Hepatocyte (in vitro differentiated cells): ENCODE measurements around the gene ANAPC2. TPM values are rescaled to one million over a fixed set of nuclear protein-coding genes. Genes with fewer than 3 reads are reported as not detected.
A peak's percentile ranks its signal among the peaks of the same experiment; 100 is the strongest.

Source experiments
- DNase-seq: peaks from one replicate; pipeline ENCODE4 v3.0.0-alpha.2; 2016; ENCODE audit warnings: low spot score
- H2AFZ ChIP-seq: fragments of 200-600 bp; sonication (generic); 2 replicates; pipeline ENCODE4 v1.6.0; 2016; ENCODE audit warnings: antibody characterized with exemption, mild to moderate bottlenecking
- H3K27ac ChIP-seq: fragments of 200-600 bp; sonication (generic); 2 replicates; pipeline ENCODE4 v1.5.1; 2016; ENCODE audit warnings: mild to moderate bottlenecking
- H3K27me3 ChIP-seq: fragments of 200-600 bp; sonication (generic); 2 replicates; pipeline ENCODE4 v1.6.1; 2016
- H3K36me3 ChIP-seq: fragments of 200-600 bp; sonication (generic); replicated peaks from 2 replicates; pipeline ENCODE4 v1.5.1; 2016; ENCODE audit warnings: low read depth; ENCODE audit not compliant: insufficient read depth
- H3K4me1 ChIP-seq: fragments of 200-600 bp; sonication (generic); 2 replicates; pipeline ENCODE4 v1.5.1; 2016; ENCODE audit warnings: mild to moderate bottlenecking, moderate library complexity; ENCODE audit not compliant: insufficient read depth
- H3K4me2 ChIP-seq: fragments of 200-600 bp; sonication (generic); 2 replicates; pipeline ENCODE4 v1.6.0; 2016
- H3K4me3 ChIP-seq: fragments of 200-600 bp; sonication (generic); 2 replicates; pipeline ENCODE4 v1.5.1; 2016; ENCODE audit warnings: mild to moderate bottlenecking
- H3K79me2 ChIP-seq: fragments of 200-600 bp; sonication (generic); 2 replicates; pipeline ENCODE4 v1.6.0; 2017; ENCODE audit warnings: mild to moderate bottlenecking
- H3K9me2 ChIP-seq: fragments of 200-600 bp; sonication (generic); replicated peaks from 2 replicates; pipeline ENCODE4 v1.6.0; 2017; ENCODE audit warnings: mild to moderate bottlenecking; ENCODE audit not compliant: insufficient read depth
- H3K9me3 ChIP-seq: fragments of 200-600 bp; sonication (generic); 2 replicates; pipeline ENCODE4 v1.5.1; 2016; ENCODE audit warnings: low read depth, mild to moderate bottlenecking
- H4K20me1 ChIP-seq: fragments of 200-600 bp; sonication (generic); 2 replicates; pipeline ENCODE4 v1.6.0; 2016; ENCODE audit warnings: mild to moderate bottlenecking; ENCODE audit not compliant: insufficient read depth, poor library complexity, severe bottlenecking
- EZH2 ChIP-seq: fragments of 200-600 bp; sonication (generic); IDR thresholded peaks from 2 replicates; pipeline ENCODE4 v1.6.1; 2016; ENCODE audit warnings: antibody characterized with exemption, mild to moderate bottlenecking, borderline replicate concordance
- EZH2phosphoT487 ChIP-seq: fragments of 200-600 bp; sonication (generic); IDR thresholded peaks from one replicate; pipeline ENCODE4 v1.6.1; 2018; ENCODE audit warnings: antibody characterized with exemption, mild to moderate bottlenecking, low read depth, moderate library complexity; ENCODE audit not compliant: unreplicated experiment, severe bottlenecking
- WGBS: methylation state at CpG from one replicate; pipeline ENCODE4 v1.1.6; 2016; ENCODE audit warnings: low lambda C conversion rate; ENCODE audit errors: missing lambda C conversion rate; 5-methylcytosine and 5-hydroxymethylcytosine counted together
- polyA plus RNA-seq: library from polyadenylated mRNA; unstranded; fragments of >200 nt; fragmentation: Nextera tagmentation; extraction: Ambion mirVana; gene quantifications from 2 replicates; pipeline ENCODE4 v1.2.1, GENCODE V29; 2016
- total RNA-seq: library from RNA; depleted of rRNA; stranded (reverse); fragments of >200 nt; gene quantifications from 2 replicates; pipeline ENCODE4 v1.2.3, GENCODE V29; 2014
- TF ChIP-seq, protein P1 (sequence below): fragments of 200-600 bp; sonication (generic); IDR thresholded peaks from 2 replicates; pipeline ENCODE4 v1.5.1; 2016; ENCODE audit warnings: antibody characterized with exemption, mild to moderate bottlenecking; ENCODE audit not compliant: poor library complexity

Gene ANAPC2
- total and polyA plus RNA-seq, 2 experiments from 2014 or later: 12.2 to 21.3 TPM

DNA sequence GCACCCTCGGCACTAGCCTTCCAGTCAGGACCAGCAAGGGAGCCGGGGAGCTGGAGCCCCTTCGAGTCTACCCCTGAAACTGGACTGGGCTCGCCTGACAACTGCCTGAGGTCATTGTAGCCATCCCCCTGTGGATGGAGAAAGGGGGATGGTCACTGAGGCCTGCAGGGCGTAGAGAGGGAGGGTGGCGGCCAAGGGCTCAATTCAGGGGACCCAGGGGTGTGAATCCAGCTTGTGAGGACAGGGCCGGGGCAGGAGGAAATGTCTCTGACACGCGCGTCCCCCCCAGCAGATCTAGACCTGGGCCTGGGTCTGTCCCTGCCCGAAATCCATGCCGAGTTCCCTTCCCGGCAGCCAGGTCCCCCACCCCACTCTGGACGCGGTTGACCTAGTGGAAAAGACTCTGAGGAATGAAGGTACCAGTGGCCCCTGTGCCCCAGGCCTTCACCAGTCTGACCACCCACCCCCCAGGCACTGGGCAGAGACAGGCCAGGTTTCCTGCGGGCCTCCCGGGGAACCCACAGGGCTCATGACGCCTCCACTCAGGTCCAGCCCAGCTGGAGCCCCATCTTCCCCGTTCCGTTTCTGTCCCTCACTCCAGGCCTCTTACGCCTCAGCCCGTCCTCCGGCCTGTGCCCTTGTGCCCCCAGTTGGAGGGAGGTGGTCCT, 43.1 kb upstream of the ANAPC2 start:
- peaks cover 47% of the 10 kb centered on the region for H3K4me1 ChIP-seq
- WGBS: 94% methylated on average over 22 of the region's 23 CpGs
- peak overlapping the region; percentile 87 for H3K27ac ChIP-seq

DNA sequence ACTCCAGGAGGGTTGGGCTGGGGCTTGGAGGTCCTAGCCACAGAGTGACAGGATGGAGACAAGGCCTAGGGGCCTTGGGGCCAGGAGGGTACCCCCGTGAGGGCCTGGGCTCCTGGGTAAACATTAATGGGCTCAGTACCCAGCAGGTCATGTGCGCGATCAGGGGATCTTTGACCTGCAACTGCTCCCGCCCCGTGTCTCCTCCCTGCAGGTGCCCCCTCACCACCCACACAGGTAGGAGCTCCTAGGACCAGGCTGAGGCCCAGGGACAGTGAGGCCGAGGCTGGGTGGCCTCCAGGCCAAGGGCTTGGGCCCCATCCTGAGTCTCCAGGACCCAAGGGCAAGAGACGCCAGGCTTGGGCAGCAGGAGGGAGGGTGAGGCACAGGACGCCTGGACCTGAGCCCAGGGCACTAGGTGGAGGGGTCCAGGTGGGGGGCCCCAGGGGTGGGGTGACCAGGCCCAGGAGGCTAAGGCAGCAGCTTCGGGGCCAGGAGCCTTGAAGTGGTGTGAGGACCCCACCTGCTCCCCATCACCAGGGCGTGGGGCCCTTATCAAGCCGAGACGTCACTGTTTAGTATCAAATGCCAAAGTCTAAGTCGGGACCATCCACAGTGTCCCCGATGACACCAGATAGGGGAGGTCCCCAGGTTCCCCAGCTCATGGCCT, 42.5 kb upstream of the ANAPC2 start, which contains the start of gene SLC34A3:
SLC34A3 (plus strand) TSS at position 197 of the 667 bp plus-strand sequence. CDS start 802 bp downstream, outside the sequence.
- H3K4me2 ChIP-seq: peak within 1 kb of the TSS; percentile 50
- 82% methylated on average over 11 of the region's 14 CpGs for WGBS
- no peaks in the 10 kb centered on the region for H3K36me3 ChIP-seq

More for the DNA sequence above, 43.1 kb upstream of the ANAPC2 start:
- Histone ChIP-seq H3K4me3 (no peak overlapping the region), H2AFZ (no peak overlapping the region), H3K79me2 (no peaks in the 10 kb centered on the region), H3K9me3 (no peaks in the 10 kb centered on the region), H3K36me3 (no peaks in the 10 kb centered on the region), H3K9me2 (no peaks in the 10 kb centered on the region), H4K20me1 (no peaks in the 10 kb centered on the region), H3K4me2 (no peak overlapping the region), H3K27me3 (no peaks in the 10 kb centered on the region)
- DNase-seq: no peak
- TF ChIP-seq, protein P1, sequence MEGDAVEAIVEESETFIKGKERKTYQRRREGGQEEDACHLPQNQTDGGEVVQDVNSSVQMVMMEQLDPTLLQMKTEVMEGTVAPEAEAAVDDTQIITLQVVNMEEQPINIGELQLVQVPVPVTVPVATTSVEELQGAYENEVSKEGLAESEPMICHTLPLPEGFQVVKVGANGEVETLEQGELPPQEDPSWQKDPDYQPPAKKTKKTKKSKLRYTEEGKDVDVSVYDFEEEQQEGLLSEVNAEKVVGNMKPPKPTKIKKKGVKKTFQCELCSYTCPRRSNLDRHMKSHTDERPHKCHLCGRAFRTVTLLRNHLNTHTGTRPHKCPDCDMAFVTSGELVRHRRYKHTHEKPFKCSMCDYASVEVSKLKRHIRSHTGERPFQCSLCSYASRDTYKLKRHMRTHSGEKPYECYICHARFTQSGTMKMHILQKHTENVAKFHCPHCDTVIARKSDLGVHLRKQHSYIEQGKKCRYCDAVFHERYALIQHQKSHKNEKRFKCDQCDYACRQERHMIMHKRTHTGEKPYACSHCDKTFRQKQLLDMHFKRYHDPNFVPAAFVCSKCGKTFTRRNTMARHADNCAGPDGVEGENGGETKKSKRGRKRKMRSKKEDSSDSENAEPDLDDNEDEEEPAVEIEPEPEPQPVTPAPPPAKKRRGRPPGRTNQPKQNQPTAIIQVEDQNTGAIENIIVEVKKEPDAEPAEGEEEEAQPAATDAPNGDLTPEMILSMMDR: no peak
- TF ChIP-seq EZH2phosphoT487: no peak
- no peak for TF ChIP-seq EZH2

DNA sequence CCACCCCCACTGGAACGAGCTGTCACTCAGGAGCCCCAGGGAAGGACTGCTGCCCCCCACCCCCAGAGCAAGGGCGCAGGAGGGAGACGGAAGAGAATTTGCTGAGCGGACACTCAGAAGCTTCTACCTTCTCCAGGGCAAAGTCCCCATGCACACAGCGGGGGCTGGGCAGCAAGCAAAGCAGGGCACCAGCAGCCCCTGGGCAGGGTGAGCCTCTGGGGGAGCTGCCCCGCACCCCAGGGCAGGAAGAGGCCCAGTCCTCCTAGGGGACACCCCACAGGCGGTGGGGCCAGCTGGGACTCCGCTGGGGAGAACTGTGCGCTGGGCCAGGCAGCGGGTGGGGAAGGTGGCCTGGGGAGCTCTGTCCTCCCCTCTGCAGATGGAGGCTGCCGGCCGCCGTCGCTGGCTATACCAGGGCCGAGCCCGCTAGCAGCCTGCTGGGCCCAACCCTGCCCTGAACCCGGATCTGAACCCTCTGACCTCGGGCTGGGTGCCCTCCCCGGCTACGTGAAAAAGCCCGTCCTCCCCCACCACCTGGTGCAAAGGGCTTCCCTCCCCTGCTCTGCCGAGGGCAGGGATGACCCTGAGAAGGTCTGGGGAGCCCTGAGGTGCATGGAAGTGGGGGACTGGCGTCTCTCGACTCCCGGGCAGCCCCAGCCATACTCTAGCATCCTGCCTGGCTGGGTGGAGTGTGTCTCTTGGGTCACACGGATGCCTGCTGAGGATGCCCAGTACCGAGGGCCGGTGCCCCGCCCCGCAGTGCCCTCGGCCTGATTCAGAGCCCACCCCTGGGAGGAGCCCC, 41.7 kb upstream of the ANAPC2 start:
- H2AFZ ChIP-seq: no peak overlapping the region
- no peak overlapping the region for H3K4me3 ChIP-seq
- no peaks in the 10 kb centered on the region for H3K27me3 ChIP-seq
- 59% methylated on average over 22 of the region's 31 CpGs for WGBS
- H3K79me2 ChIP-seq: no peaks in the 10 kb centered on the region
- H3K9me3 ChIP-seq: no peaks in the 10 kb centered on the region
- H3K36me3 ChIP-seq: no peaks in the 10 kb centered on the region
- TF ChIP-seq EZH2phosphoT487 (no peak), EZH2 (no peak)
- TF ChIP-seq, protein P1: no peak
- H3K4me1 ChIP-seq: peaks cover 43% of the 10 kb centered on the region
- no peaks in the 10 kb centered on the region for H3K9me2 ChIP-seq
- peak; percentile 69 for DNase-seq
- H3K4me2 ChIP-seq: peak overlapping the region; percentile 50
- peak overlapping the region; percentile 87 for H3K27ac ChIP-seq
- no peaks in the 10 kb centered on the region for H4K20me1 ChIP-seq

More for the DNA sequence above, 42.5 kb upstream of the ANAPC2 start, which contains the start of gene SLC34A3:
- TF ChIP-seq EZH2phosphoT487 (no peak), EZH2 (no peak)
- TF ChIP-seq, protein P1: no peak
- Histone ChIP-seq H3K27ac (peak within 1 kb of the TSS; percentile 87), H3K9me2 (no peaks in the 10 kb centered on the region), H3K27me3 (no peaks in the 10 kb centered on the region), H2AFZ (no peak within 1 kb of the TSS), H3K9me3 (no peaks in the 10 kb centered on the region), H3K4me1 (peaks cover 45% of the 10 kb centered on the region), H3K79me2 (no peaks in the 10 kb centered on the region), H3K4me3 (no peak within 1 kb of the TSS), H4K20me1 (no peaks in the 10 kb centered on the region)
- peak; percentile 43 for DNase-seq
